WTC11 (cell line): Measurements from ENCODE around the gene ENTR1. TPM values are rescaled to one million over a fixed set of nuclear protein-coding genes. Genes with fewer than 3 reads are reported as not detected.

Experiments used
- ATAC-seq: fragments of 200-7000 bp; cut with Tn5 transposase; 2 replicates; pipeline ENCODE4 v1.10.0; 2021; ENCODE audit warnings: mild to moderate bottlenecking, moderate library complexity
- CTCF ChIA-PET: fragments of 300-600 bp; sonication (Branson Sonifier 250); formaldehyde crosslinking; loops from one replicate; lab custom pipeline; 2021; ENCODE audit warnings: antibody characterized with exemption; lab: Charles Lee
- POLR2A ChIA-PET: fragments of 350-600 bp; sonication (Branson Sonifier 250); formaldehyde crosslinking; loops from one replicate; lab custom pipeline; 2021; ENCODE audit warnings: antibody characterized with exemption; lab: Charles Lee
- DNase-seq: peaks from one replicate; pipeline ENCODE4 v3.0.0; 2021; ENCODE audit warnings: low spot score
- H3K27ac Mint-ChIP-seq: 2 replicates; pipeline ENCODE4 v1.8.0; 2021; ENCODE audit warnings: mixed read lengths
- H3K27me3 Mint-ChIP-seq: 2 replicates; pipeline ENCODE4 v1.8.0; 2021; ENCODE audit warnings: low read depth, mild to moderate bottlenecking, moderate library complexity, mixed read lengths
- H3K36me3 Mint-ChIP-seq: 2 replicates; pipeline ENCODE4 v1.8.0; 2021; ENCODE audit warnings: mixed read lengths
- H3K4me1 Mint-ChIP-seq: 2 replicates; pipeline ENCODE4 v1.8.0; 2022; ENCODE audit warnings: mixed read lengths
- H3K4me3 Mint-ChIP-seq: 2 replicates; pipeline ENCODE4 v1.8.0; 2021; ENCODE audit warnings: mild to moderate bottlenecking, moderate library complexity, mixed read lengths
- H3K9me3 Mint-ChIP-seq: 2 replicates; pipeline ENCODE4 v1.8.0; 2021; ENCODE audit warnings: mixed read lengths
- AFF4 ChIP-seq: sonication (generic); formaldehyde crosslinking; IDR thresholded peaks from 2 replicates; pipeline ENCODE4 v1.8.1; 2023; ENCODE audit warnings: mild to moderate bottlenecking, missing genetic modification reagents, borderline replicate concordance
- AR ChIP-seq: fragments of 250-450 bp; sonication (Bioruptor Pico); IDR thresholded peaks from 2 replicates; pipeline ENCODE4 v1.9.0; 2021; ENCODE audit warnings: mild to moderate bottlenecking
- ATF6 ChIP-seq: sonication (generic); formaldehyde crosslinking; IDR thresholded peaks from 2 replicates; pipeline ENCODE4 v1.8.1; 2023; ENCODE audit warnings: mild to moderate bottlenecking, missing genetic modification reagents
- FOXK1 ChIP-seq: sonication (generic); formaldehyde crosslinking; IDR thresholded peaks from 2 replicates; pipeline ENCODE4 v1.8.0; 2022; ENCODE audit warnings: mild to moderate bottlenecking, moderate library complexity, missing genetic modification reagents
- FOXP1 ChIP-seq: sonication (generic); formaldehyde crosslinking; IDR thresholded peaks from 2 replicates; pipeline ENCODE4 v1.8.0; 2022; ENCODE audit warnings: missing genetic modification reagents, mild to moderate bottlenecking, moderate library complexity, borderline replicate concordance
- GTF2I ChIP-seq: fragments of 250-450 bp; sonication (Bioruptor Pico); conservative IDR thresholded peaks from 2 replicates; pipeline ENCODE4 v1.4.0; 2021; ENCODE audit warnings: mild to moderate bottlenecking
- HMGA2 ChIP-seq: fragments of 250-450 bp; sonication (Bioruptor Pico); IDR thresholded peaks from 2 replicates; pipeline ENCODE4 v1.4.0; 2021; ENCODE audit warnings: mild to moderate bottlenecking, moderate library complexity
- NFYB ChIP-seq: sonication (generic); formaldehyde crosslinking; conservative IDR thresholded peaks from 2 replicates; pipeline ENCODE4 v1.8.0; 2022; ENCODE audit warnings: low read depth, missing genetic modification reagents
- TEAD1 ChIP-seq: sonication (generic); formaldehyde crosslinking; IDR thresholded peaks from 2 replicates; pipeline ENCODE4 v1.8.0; 2022; ENCODE audit warnings: mild to moderate bottlenecking, missing genetic modification reagents
- TP53 ChIP-seq: sonication (generic); formaldehyde crosslinking; IDR thresholded peaks from 2 replicates; pipeline ENCODE4 v1.8.1; 2023; ENCODE audit warnings: mild to moderate bottlenecking, missing genetic modification reagents
- ZNF263 ChIP-seq: sonication (generic); formaldehyde crosslinking; IDR thresholded peaks from 2 replicates; pipeline ENCODE4 v1.8.1; 2022; ENCODE audit warnings: low read depth, mild to moderate bottlenecking, moderate library complexity, missing genetic modification reagents
- ZNF423 ChIP-seq: fragments of 250-450 bp; sonication (Bioruptor Pico); IDR thresholded peaks from 2 replicates; pipeline ENCODE4 v2.1.2; 2022; ENCODE audit warnings: mild to moderate bottlenecking, moderate library complexity
- ZNF512 ChIP-seq: sonication (generic); formaldehyde crosslinking; IDR thresholded peaks from 2 replicates; pipeline ENCODE4 v1.8.1; 2022; ENCODE audit warnings: missing genetic modification reagents, borderline replicate concordance
- ZNF671 ChIP-seq: fragments of 250-450 bp; sonication (Bioruptor Pico); IDR thresholded peaks from 2 replicates; pipeline ENCODE4 v1.8.0; 2021; ENCODE audit warnings: mild to moderate bottlenecking
- total RNA-seq: library from RNA; stranded (reverse); gene quantifications from 3 replicates; pipeline ENCODE4 v1.2.3, GENCODE V29; 2021
- TF ChIP-seq, protein P1 (sequence below): sonication (generic); formaldehyde crosslinking; IDR thresholded peaks from 2 replicates; pipeline ENCODE4 v1.8.1; 2023; ENCODE audit warnings: mild to moderate bottlenecking, missing genetic modification reagents
- TF ChIP-seq, protein P2 (sequence below): sonication (generic); formaldehyde crosslinking; IDR thresholded peaks from 2 replicates; pipeline ENCODE4 v1.8.0; 2022; ENCODE audit warnings: missing genetic modification reagents
- TF ChIP-seq, protein P3 (sequence below): sonication (generic); formaldehyde crosslinking; IDR thresholded peaks from 2 replicates; pipeline ENCODE4 v1.8.0; 2023; ENCODE audit warnings: mild to moderate bottlenecking, missing genetic modification reagents

ENTR1 gene
- total RNA-seq, 1 experiment from 2014 or later: 140 TPM

DNA sequence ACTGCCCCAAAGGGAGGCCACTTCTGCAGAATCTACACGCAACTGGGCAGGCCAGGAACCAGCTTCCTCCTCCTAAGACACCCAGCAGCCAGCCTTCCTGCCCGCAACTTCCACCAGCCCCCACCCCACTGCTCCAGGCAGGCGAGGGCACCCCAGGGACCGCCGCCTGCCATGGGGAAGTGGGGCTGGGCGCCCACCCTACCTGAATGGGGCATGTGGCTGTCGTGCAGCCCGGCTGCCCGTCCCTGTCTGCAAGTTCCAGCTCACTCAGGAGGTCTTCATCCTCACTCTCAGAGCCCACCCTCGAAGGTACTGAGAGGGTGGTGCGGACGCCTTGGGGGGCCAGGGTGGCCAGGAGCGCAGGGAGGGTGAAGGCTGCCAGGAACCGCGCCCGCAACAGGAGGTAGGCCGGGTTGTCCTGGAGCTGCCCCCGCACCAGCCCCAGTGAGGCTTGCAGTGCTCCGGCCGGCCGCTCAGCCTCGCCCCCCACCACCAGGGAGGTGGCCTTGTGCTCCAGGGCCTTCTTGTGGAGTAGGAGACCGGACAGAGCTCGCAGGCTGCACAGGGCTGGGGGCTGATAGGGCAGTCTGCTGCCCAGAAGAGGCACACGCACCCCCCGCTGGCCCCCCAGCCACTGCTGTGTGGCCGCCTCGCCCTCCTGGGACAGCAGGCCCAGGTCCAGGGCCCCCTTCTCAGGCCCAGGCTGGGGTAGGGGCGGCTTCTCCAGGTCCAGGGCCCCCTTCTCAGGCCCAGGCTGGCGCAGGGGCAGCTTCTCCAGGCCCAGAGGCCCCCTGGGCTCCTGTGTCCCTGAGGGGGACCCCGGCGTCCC, 32.9 kb downstream of the ENTR1 start:
- no peaks in the 10 kb centered on the region for H3K9me3 Mint-ChIP-seq
- H3K4me3 Mint-ChIP-seq: no peak overlapping the region
- no peaks in the 10 kb centered on the region for H3K27me3 Mint-ChIP-seq
- ChIA-PET POLR2A (interaction anchor here (0.8 kb wide), 1 partner anchor 247 kb away, joined by 3 read pairs; no protein-coding TSS in a partner anchor), CTCF (interaction anchor here (0.8 to 1.2 kb wide), 2 partner anchors 24 to 38 kb away, joined by 3 to 4 read pairs; no protein-coding TSS in a partner anchor)
- no peaks in the 10 kb centered on the region; the same call in none of the 2 replicates for H3K36me3 Mint-ChIP-seq
- ATAC-seq (no peak), DNase-seq (no peak)
- no peak overlapping the region for H3K27ac Mint-ChIP-seq
- no peaks in the 10 kb centered on the region for H3K4me1 Mint-ChIP-seq
- no peak for TF ChIP-seq ZNF671 (CRISPR knock-in tag)
- no peak for TF ChIP-seq HMGA2
- no peak for TF ChIP-seq NFYB (CRISPR knock-in tag)
- TF ChIP-seq ZNF512 (CRISPR knock-in tag): no peak
- no peak for TF ChIP-seq AR (CRISPR knock-in tag)
- no peak for TF ChIP-seq TP53 (CRISPR knock-in tag)
- TF ChIP-seq ZNF263 (CRISPR knock-in tag): no peak
- no peak for TF ChIP-seq ATF6
- TF ChIP-seq FOXP1 (CRISPR knock-in tag): no peak
- TF ChIP-seq, protein P1, sequence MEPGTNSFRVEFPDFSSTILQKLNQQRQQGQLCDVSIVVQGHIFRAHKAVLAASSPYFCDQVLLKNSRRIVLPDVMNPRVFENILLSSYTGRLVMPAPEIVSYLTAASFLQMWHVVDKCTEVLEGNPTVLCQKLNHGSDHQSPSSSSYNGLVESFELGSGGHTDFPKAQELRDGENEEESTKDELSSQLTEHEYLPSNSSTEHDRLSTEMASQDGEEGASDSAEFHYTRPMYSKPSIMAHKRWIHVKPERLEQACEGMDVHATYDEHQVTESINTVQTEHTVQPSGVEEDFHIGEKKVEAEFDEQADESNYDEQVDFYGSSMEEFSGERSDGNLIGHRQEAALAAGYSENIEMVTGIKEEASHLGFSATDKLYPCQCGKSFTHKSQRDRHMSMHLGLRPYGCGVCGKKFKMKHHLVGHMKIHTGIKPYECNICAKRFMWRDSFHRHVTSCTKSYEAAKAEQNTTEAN (CRISPR knock-in tag): no peak
- TF ChIP-seq FOXK1: no peak
- TF ChIP-seq ZNF423: no peak
- TF ChIP-seq TEAD1 (CRISPR knock-in tag): no peak
- TF ChIP-seq, protein P2, sequence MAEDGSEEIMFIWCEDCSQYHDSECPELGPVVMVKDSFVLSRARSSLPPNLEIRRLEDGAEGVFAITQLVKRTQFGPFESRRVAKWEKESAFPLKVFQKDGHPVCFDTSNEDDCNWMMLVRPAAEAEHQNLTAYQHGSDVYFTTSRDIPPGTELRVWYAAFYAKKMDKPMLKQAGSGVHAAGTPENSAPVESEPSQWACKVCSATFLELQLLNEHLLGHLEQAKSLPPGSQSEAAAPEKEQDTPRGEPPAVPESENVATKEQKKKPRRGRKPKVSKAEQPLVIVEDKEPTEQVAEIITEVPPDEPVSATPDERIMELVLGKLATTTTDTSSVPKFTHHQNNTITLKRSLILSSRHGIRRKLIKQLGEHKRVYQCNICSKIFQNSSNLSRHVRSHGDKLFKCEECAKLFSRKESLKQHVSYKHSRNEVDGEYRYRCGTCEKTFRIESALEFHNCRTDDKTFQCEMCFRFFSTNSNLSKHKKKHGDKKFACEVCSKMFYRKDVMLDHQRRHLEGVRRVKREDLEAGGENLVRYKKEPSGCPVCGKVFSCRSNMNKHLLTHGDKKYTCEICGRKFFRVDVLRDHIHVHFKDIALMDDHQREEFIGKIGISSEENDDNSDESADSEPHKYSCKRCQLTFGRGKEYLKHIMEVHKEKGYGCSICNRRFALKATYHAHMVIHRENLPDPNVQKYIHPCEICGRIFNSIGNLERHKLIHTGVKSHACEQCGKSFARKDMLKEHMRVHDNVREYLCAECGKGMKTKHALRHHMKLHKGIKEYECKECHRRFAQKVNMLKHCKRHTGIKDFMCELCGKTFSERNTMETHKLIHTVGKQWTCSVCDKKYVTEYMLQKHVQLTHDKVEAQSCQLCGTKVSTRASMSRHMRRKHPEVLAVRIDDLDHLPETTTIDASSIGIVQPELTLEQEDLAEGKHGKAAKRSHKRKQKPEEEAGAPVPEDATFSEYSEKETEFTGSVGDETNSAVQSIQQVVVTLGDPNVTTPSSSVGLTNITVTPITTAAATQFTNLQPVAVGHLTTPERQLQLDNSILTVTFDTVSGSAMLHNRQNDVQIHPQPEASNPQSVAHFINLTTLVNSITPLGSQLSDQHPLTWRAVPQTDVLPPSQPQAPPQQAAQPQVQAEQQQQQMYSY (CRISPR knock-in tag): no peak
- TF ChIP-seq AFF4 (CRISPR knock-in tag): no peak
- TF ChIP-seq GTF2I: no peak
- TF ChIP-seq, protein P3, sequence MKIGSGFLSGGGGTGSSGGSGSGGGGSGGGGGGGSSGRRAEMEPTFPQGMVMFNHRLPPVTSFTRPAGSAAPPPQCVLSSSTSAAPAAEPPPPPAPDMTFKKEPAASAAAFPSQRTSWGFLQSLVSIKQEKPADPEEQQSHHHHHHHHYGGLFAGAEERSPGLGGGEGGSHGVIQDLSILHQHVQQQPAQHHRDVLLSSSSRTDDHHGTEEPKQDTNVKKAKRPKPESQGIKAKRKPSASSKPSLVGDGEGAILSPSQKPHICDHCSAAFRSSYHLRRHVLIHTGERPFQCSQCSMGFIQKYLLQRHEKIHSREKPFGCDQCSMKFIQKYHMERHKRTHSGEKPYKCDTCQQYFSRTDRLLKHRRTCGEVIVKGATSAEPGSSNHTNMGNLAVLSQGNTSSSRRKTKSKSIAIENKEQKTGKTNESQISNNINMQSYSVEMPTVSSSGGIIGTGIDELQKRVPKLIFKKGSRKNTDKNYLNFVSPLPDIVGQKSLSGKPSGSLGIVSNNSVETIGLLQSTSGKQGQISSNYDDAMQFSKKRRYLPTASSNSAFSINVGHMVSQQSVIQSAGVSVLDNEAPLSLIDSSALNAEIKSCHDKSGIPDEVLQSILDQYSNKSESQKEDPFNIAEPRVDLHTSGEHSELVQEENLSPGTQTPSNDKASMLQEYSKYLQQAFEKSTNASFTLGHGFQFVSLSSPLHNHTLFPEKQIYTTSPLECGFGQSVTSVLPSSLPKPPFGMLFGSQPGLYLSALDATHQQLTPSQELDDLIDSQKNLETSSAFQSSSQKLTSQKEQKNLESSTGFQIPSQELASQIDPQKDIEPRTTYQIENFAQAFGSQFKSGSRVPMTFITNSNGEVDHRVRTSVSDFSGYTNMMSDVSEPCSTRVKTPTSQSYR (CRISPR knock-in tag): no peak
